Prostate gland (tissue), 2 donors: ENCODE measurements around the gene PPP3R1. TPM values are rescaled to one million over a fixed set of nuclear protein-coding genes. Genes with fewer than 3 reads are reported as not detected.

ENCODE experiments used
- DNase-seq: peaks from one replicate; pipeline ENCODE4 v3.0.0-alpha.2; 2019; ENCODE audit warnings: low spot score
- H3K27ac ChIP-seq, 2 donors: fragments of 200-600 bp; sonication (generic); 2 replicates each; pipeline ENCODE4 v1.5.1; 2017 to 2019
- H3K27me3 ChIP-seq: fragments of 200-600 bp; sonication (generic); replicated peaks from 2 replicates; pipeline ENCODE4 v1.5.1; 2019; ENCODE audit not compliant: insufficient read depth
- H3K36me3 ChIP-seq, 2 donors: fragments of 200-600 bp; sonication (generic); 1 replicate in 1 of 2; 2 replicates in 1 of 2; pipeline versions ENCODE4 v1.5.1 to v1.8.1; 2017 to 2019
- H3K4me1 ChIP-seq: fragments of 200-600 bp; sonication (generic); replicated peaks from 2 replicates; pipeline ENCODE4 v1.5.1; 2019
- H3K4me3 ChIP-seq, 2 donors: fragments of 200-600 bp; sonication (generic); 2 replicates each; pipeline ENCODE4 v1.5.1; 2017 to 2019
- H3K9me3 ChIP-seq: fragments of 200-600 bp; sonication (generic); 2 replicates; pipeline ENCODE4 v1.5.1; 2017
- CTCF ChIP-seq, 4 experiments: fragments of 200-600 bp in 2 of 4; fragments of 450-650 bp in 2 of 4; sonication (generic) in 2 of 4; IDR thresholded peaks; 1 replicate in 3 of 4; 2 replicates in 1 of 4; pipeline ENCODE4 v1.5.1; 2016 to 2019; ENCODE audit warnings: antibody characterized with exemption in 4 of 4, mild to moderate bottlenecking in 2 of 4, moderate library complexity in 2 of 4
- POLR2A ChIP-seq: fragments of 450-650 bp; IDR thresholded peaks from one replicate; pipeline ENCODE4 v1.6.1; 2016; ENCODE audit warnings: antibody characterized with exemption, mild to moderate bottlenecking
- POLR2AphosphoS5 ChIP-seq: sonication (generic); formaldehyde crosslinking; IDR thresholded peaks from one replicate; pipeline ENCODE4 v1.6.1; 2017; ENCODE audit warnings: antibody characterized with exemption
- WGBS: methylation state at CpG from one replicate; pipeline ENCODE4 v1.1.5; 2018; 5-methylcytosine and 5-hydroxymethylcytosine counted together
- intact Hi-C: fragments of 100-400 bp; cut with DNase I; formaldehyde crosslinking; loops from one replicate; pipeline ENCODE4 v1.14.2; 2022
- total RNA-seq, 2 donors: library from RNA; depleted of rRNA; stranded (reverse); fragments of >200 nt; gene quantifications; one replicate each; pipeline ENCODE4 v1.1.0, GENCODE V29; 2016

The PPP3R1 gene
- total RNA-seq, 2 donors from 2014 or later: 31.3 to 34.9 TPM

DNA sequence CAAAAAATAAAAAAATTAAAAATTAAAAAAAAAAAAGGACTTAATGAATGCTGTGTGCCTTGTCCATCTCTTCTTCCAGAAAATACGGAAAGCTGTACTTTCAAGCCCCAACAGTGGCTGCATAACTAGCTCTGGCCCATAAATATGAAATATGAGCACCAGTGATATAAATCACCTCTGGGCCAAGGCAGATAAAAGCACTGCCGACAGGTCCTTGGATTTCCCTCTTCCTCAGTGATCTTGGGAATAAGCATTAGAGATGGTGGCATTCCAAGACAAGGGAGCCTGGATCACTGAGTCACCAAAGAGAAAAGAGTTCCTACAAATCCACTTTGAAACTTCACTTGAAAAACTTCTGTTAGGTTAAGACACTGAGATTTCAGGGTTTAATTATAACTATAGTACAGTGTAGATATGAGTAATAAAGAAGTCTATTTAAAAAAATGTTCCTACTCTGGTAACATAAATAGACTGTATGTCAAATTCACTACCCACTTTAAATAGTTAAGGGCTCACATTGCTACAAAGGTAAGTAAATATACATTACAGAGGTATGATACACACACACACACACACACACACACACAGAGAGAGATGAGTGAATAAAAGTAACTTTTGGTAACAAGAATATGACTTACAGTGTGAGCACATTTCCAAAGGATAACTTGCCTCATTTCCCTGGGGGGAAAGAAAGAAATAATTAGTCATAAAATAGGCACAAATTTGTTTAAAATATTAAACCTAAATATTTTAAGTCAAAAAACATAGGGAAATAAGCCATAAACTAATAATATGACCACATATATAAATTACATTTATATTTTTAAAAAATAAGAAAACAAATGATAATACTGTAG is 35.6 kb downstream of the PPP3R1 start:
- 0% methylated on average over 2 of the region's 2 CpGs for WGBS
- Histone ChIP-seq H3K4me3 (no peak overlapping the region), H3K27me3 (no peaks in the 10 kb centered on the region), H3K36me3 (no peaks in the 10 kb centered on the region), H3K27ac (no peak overlapping the region), H3K9me3 (no peaks in the 10 kb centered on the region), H3K4me1 (peaks cover 3% of the 10 kb centered on the region)
- DNase-seq: peak; percentile 6
- TF ChIP-seq POLR2AphosphoS5: peak; percentile 9
- TF ChIP-seq CTCF (IDR thresholded peaks at IDR 0.05): no peak
- TF ChIP-seq POLR2A: no peak
- intact Hi-C loops: no loop called here

DNA sequence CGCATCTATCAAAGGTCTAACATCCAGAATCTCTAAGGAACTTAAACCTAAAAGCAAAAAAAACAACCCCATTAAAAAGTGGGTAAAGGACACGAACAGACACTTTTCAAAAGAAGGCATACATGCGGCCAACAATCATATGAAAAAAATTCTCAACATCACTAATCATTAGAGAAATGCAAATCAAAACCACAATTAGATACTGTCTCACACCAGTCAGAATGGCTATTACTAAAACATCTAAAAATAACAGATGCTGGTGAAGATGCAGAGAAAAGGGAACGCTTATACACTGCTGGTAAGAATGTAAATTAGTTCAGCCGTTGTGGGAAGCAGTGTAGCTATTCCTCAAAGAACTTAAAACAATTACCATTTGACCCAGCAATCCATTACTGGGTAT is 38.0 kb downstream of the PPP3R1 start:
- Histone ChIP-seq H3K36me3 (no peaks in the 10 kb centered on the region), H3K27me3 (no peaks in the 10 kb centered on the region), H3K4me3 (no peak overlapping the region), H3K27ac (no peak overlapping the region), H3K4me1 (peaks cover 3% of the 10 kb centered on the region), H3K9me3 (no peaks in the 10 kb centered on the region)
- intact Hi-C loops: no loop called here
- WGBS: 89% methylated on average over 5 of the region's 5 CpGs
- DNase-seq: no peak
- no peak for TF ChIP-seq POLR2AphosphoS5
- no peak for TF ChIP-seq POLR2A
- no peak for TF ChIP-seq CTCF (IDR thresholded peaks at IDR 0.05)

GRCh38 chr2:68206793-68207192 is 45.5 kb downstream of the PPP3R1 start:
- DNase-seq: no peak
- TF ChIP-seq CTCF (IDR thresholded peaks at IDR 0.05) (no peak), POLR2AphosphoS5 (no peak), POLR2A (no peak)
- no peaks in the 10 kb centered on the region for H3K4me1 ChIP-seq

DNA sequence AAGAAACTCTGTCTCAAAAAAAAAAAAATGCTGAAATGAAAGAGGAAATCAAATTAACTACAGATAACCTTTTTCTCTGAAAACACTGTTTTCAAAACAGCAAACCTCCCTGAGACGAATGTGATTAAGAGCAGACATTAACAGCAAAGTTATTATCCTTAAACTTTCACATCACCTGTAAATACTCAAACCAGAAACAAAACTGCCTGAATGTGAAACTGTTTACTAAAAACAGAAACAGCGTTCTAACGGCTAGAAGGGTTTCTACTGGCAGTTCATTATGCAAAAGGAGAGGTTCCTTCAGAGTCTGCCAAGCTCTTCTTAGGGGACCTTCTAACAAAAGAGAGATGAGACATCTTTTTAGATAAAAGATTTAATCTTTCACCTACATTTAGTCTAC is 48.7 kb downstream of the PPP3R1 start:
- Histone ChIP-seq H3K4me3 (no peak overlapping the region), H3K27ac (no peak overlapping the region), H3K36me3 (no peaks in the 10 kb centered on the region), H3K4me1 (no peaks in the 10 kb centered on the region), H3K9me3 (no peaks in the 10 kb centered on the region), H3K27me3 (no peaks in the 10 kb centered on the region)
- TF ChIP-seq POLR2A (no peak), CTCF (IDR thresholded peaks at IDR 0.05) (no peak), POLR2AphosphoS5 (no peak)
- no peak for DNase-seq
- intact Hi-C loops: no loop called here
- WGBS: 52% methylated on average over 3 of the region's 3 CpGs

More at GRCh38 chr2:68206793-68207192, 45.5 kb downstream of the PPP3R1 start:
- H3K36me3 ChIP-seq: no peaks in the 10 kb centered on the region
- H3K27me3 ChIP-seq: no peaks in the 10 kb centered on the region
- no peak overlapping the region for H3K4me3 ChIP-seq
- intact Hi-C loops: no loop called here
- H3K27ac ChIP-seq: no peak overlapping the region
- H3K9me3 ChIP-seq: no peaks in the 10 kb centered on the region

DNA sequence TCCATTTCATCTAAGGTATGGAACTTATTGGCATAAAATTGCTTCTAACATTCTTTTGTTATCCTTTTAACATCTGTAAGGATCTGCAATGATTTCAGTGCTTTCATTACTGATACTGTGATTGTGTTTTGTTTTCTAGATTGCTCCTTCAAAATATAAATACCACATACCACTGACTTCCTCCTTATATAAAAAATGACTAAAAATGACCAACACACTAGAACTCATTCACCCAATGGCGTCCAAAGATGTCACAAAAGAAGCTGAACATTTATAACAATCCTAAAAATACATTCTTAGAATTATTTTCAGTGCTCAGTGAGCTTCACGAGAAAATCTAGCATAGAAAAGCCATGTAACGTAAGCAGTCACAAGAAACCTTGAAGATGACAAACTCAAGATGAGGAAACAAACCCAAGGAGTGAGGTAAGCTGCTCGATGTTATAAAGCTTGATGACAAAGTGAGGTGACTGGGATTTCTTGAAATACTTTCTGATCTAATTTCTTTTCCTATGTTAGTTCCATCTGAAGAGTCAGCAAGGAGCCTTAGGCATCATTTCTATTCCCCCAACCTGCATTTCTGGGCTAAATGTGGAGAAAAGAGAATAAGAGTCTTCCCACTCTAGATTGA is 52.1 kb downstream of the PPP3R1 start:
- intact Hi-C loops: no loop called here
- no peak for DNase-seq
- Histone ChIP-seq H3K9me3 (no peaks in the 10 kb centered on the region), H3K36me3 (no peaks in the 10 kb centered on the region), H3K27me3 (no peaks in the 10 kb centered on the region), H3K4me1 (no peaks in the 10 kb centered on the region), H3K4me3 (no peak overlapping the region), H3K27ac (no peak overlapping the region)
- TF ChIP-seq CTCF (IDR thresholded peaks at IDR 0.05): no peak
- WGBS: 88% methylated on average over 4 of the region's 4 CpGs
